Measurements from ENCODE around the gene SDHAF2. TPM values are rescaled to one million over a fixed set of nuclear protein-coding genes. Genes with fewer than 3 reads are reported as not detected.

SDHAF2 gene
- total RNA-seq, 2 experiments from 2014 or later, result 23.7 to 27.0 TPM

DNA sequence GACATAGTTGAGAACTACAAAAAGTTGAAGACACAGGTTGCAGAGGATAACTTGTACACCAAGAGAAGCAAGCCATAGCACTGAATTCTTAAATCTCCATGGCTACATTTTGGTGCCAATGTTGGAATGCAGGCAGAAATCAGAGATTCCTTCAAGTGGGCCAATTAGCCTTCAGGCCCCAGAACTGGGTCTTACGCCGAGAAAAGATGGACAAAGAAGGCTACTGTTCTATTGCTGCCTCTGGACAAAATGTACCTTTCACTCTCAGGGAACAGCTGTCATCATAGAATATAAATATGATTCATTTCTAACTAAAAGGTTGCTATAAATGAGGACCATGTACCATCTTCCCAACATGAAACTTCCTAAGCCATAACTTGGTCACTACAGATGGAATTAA is 23.9 kb upstream of the SDHAF2 start:
- H3K4me1 Mint-ChIP-seq (ENCODE audit: low read depth), result peaks cover 2% of the 10 kb centered on the region
- no peak for DNase-seq
- no peak overlapping the region for H3K4me3 Mint-ChIP-seq
- no peaks in the 10 kb centered on the region for H3K9me3 Mint-ChIP-seq
- CTCF ChIA-PET, result interaction anchor here (0.5 to 1.7 kb wide), 2 partner anchors 29 to 92 kb away, joined by 5 to 7 read pairs; no protein-coding TSS in a partner anchor
- no peaks in the 10 kb centered on the region for H3K27me3 Mint-ChIP-seq (ENCODE audit: low read depth)
- H3K27ac Mint-ChIP-seq, result no peak overlapping the region
- intact Hi-C loops (cut with micrococcal nuclease), result no loop called here
- peaks cover 40% of the 10 kb centered on the region for H3K36me3 Mint-ChIP-seq (ENCODE audit: low read depth)

DNA sequence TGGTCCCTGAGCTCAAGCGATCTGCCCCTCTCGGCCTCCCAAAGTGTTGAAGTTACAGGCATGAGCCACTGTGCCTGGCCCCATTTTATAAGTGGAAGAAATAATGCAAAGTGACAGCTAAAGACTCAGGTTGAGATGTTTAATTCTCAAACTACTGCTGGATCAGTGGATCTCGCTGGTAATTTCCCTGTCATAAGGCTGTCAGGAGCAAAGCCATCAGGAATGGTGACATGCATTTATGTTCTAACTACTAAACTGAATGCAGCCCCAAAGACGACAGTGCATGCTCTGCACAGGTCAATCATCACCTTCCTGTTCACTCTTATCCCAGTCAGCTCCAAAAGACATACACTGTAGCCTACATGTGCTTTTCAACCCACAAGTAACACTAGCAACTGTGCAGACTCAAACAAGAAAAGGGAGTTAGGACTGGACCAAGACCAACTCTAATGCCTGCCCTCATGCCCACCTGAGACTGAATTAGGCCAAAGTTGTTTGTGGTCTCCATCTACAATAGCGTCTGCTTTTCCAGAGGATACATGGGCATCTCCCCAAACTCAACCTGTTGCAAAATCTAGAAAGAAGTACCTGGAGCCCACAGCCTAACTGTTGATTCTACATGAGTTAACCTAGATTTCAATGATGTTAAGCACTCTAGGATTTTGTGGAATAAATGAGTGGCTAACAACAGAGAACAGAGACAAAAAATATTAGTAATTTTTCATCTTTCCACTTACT is 22.8 kb upstream of the SDHAF2 start:
- H3K36me3 Mint-ChIP-seq (ENCODE audit: low read depth), result peaks cover 47% of the 10 kb centered on the region

DNA sequence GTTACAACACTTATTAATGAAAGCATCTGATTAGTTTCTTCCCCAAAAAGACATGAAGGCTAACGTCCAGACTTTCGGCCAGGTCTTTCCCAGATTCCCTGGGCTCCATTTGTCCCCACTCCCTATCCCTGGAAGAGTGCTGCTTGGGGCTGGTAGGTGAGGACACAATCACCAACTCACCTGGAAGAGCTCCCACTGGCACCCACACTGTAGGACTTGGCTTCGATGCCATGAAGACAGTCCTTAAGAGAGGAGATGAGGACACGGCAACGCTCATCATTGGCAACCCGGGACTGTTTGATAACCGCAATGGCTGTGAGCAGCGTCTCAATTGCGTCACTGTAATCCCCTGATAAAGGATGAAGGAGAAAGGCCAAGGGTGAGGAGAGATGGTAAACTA is 18.3 kb upstream of the SDHAF2 start:
- no peak for DNase-seq
- Mint-ChIP-seq H3K36me3 (ENCODE audit: low read depth) (peaks cover 58% of the 10 kb centered on the region), H3K27me3 (ENCODE audit: low read depth) (no peaks in the 10 kb centered on the region), H3K4me3 (no peak overlapping the region), H3K27ac (no peak overlapping the region), H3K4me1 (ENCODE audit: low read depth) (peaks cover 3% of the 10 kb centered on the region), H3K9me3 (no peaks in the 10 kb centered on the region)
- intact Hi-C loops (cut with micrococcal nuclease), result loop anchor here (2.0 kb wide), 1 partner anchor 13 kb away; no protein-coding TSS in a partner anchor
- CTCF ChIA-PET, result interaction anchor here (0.7 to 2.0 kb wide), 2 partner anchors 9 to 25 kb away, joined by 3 to 5 read pairs; no protein-coding TSS in a partner anchor

More for the DNA sequence above, 22.8 kb upstream of the SDHAF2 start:
- Mint-ChIP-seq H3K27ac (no peak overlapping the region), H3K4me3 (no peak overlapping the region), H3K4me1 (ENCODE audit: low read depth) (peaks cover 2% of the 10 kb centered on the region), H3K27me3 (ENCODE audit: low read depth) (no peaks in the 10 kb centered on the region), H3K9me3 (no peaks in the 10 kb centered on the region)
- CTCF ChIA-PET, result interaction anchor here (0.5 to 1.7 kb wide), 2 partner anchors 28 to 220 kb away, joined by 3 to 7 read pairs; no protein-coding TSS in a partner anchor
- intact Hi-C loops (cut with micrococcal nuclease), result no loop called here
- no peak for DNase-seq

DNA sequence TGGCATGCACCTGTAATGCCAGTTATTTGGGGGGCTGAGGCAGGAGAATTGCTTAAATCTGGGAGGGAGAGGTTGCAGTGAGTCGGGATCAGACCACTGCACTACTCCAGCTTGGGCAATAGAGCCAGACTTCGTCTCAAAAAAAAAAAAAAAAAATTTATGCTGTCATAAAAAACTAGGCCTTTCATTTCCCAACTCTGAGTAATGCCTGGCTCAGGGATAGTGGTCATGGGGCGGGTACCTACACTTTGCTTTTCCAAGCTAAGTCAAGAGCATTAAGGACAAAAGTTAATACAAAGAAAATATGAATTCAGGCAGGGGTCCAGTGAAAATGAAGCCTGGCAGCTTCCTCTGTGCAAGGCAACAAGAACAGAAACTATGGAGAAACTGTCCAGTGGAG is 16.4 kb upstream of the SDHAF2 start:
- no peaks in the 10 kb centered on the region for H3K27me3 Mint-ChIP-seq (ENCODE audit: low read depth)
- intact Hi-C loops (cut with micrococcal nuclease), result no loop called here
- H3K36me3 Mint-ChIP-seq (ENCODE audit: low read depth), result peaks cover 60% of the 10 kb centered on the region
- peaks cover 13% of the 10 kb centered on the region for H3K4me1 Mint-ChIP-seq (ENCODE audit: low read depth)
- H3K9me3 Mint-ChIP-seq, result no peaks in the 10 kb centered on the region
- CTCF ChIA-PET, result interaction anchor here (0.6 kb wide), 2 partner anchors 97 to 313 kb away, joined by 5 to 8 read pairs; no protein-coding TSS in a partner anchor
- no peak overlapping the region for H3K27ac Mint-ChIP-seq
- DNase-seq, result no peak
- no peak overlapping the region for H3K4me3 Mint-ChIP-seq

DNA sequence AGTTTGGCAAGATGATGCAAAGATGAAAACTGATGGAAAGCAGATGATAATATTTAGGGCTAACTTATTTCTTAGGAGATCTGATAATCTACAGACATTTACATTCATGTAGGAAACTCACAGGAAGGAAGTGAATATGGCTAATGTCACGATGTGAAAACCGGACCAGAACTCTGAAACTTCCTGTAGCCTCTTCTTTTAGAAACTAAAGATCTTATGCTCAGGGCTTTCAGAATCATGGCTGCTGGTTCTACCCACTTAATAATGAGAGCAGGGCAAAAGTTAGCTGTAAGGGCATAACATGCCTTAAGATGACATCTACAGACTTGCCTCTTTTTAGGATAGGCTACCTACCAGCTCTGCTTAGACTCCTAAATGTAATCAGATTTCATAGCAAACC is 15.4 kb upstream of the SDHAF2 start:
- H3K4me1 Mint-ChIP-seq (ENCODE audit: low read depth), result peaks cover 19% of the 10 kb centered on the region
- DNase-seq, result no peak
- H3K27me3 Mint-ChIP-seq (ENCODE audit: low read depth), result no peaks in the 10 kb centered on the region
- intact Hi-C loops (cut with micrococcal nuclease), result no loop called here
- peak overlapping the region; percentile 56 for H3K27ac Mint-ChIP-seq
- no peak overlapping the region for H3K4me3 Mint-ChIP-seq
- H3K36me3 Mint-ChIP-seq (ENCODE audit: low read depth), result peaks cover 63% of the 10 kb centered on the region
- H3K9me3 Mint-ChIP-seq, result no peaks in the 10 kb centered on the region
- CTCF ChIA-PET, result interaction anchor here (1.7 kb wide), 1 partner anchor 21 kb away, joined by 4 read pairs; no protein-coding TSS in a partner anchor

DNA sequence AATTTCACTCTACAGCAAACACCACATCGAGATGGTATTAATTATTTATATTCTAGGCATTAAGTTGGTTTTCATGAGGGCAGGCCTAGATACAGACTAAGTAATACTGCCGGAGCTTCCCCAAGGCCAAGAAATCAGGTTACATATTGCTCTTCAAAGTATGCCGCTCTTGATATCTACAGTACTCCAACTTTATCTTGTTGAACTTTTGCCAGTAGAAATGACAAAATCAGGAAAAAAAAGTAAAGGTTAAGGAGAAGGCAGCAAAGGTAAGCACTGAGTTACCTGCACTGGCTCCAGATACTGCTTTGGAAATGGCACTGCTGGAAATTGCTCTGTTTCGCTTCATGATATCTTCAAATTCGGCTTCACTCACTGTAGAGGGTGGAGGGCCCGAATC is 14.5 kb upstream of the SDHAF2 start:
- Mint-ChIP-seq H3K9me3 (no peaks in the 10 kb centered on the region), H3K4me3 (no peak overlapping the region), H3K27me3 (ENCODE audit: low read depth) (no peaks in the 10 kb centered on the region), H3K36me3 (ENCODE audit: low read depth) (peaks cover 64% of the 10 kb centered on the region), H3K27ac (no peak overlapping the region), H3K4me1 (ENCODE audit: low read depth) (peaks cover 28% of the 10 kb centered on the region)
- DNase-seq, result no peak
- intact Hi-C loops (cut with micrococcal nuclease), result no loop called here
- CTCF ChIA-PET, result interaction anchor here (1.7 kb wide), 1 partner anchor 20 kb away, joined by 4 read pairs; no protein-coding TSS in a partner anchor

DNA sequence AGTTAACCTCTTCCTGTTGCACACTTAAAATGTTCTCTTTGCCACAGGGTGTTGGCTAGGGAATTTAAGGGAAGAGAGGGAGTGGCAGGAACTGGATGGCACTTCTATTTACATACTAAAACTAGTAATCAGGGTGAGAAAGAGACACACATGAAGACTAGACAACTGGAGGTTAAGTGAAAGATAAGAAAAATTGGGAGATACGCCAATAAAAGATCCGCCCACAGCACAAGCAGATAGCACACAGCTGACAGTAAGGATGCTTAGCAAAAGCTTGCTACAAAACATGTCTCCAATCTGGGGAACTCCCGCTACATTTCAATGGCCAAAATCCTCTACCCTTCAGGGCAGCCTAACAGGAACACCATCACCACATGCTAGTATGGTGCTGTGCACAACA is 13.0 kb upstream of the SDHAF2 start:
- no peak for DNase-seq
- Mint-ChIP-seq H3K27ac (peak overlapping the region; percentile 65), H3K9me3 (no peaks in the 10 kb centered on the region), H3K4me3 (no peak overlapping the region), H3K4me1 (ENCODE audit: low read depth) (peaks cover 39% of the 10 kb centered on the region), H3K27me3 (ENCODE audit: low read depth) (no peaks in the 10 kb centered on the region), H3K36me3 (ENCODE audit: low read depth) (peaks cover 63% of the 10 kb centered on the region)
- CTCF ChIA-PET, result interaction anchor here (0.6 to 2.1 kb wide), 3 partner anchors 18 to 514 kb away, joined by 3 to 8 read pairs (median 4); no protein-coding TSS in a partner anchor
- intact Hi-C loops (cut with micrococcal nuclease), result no loop called here

DNA sequence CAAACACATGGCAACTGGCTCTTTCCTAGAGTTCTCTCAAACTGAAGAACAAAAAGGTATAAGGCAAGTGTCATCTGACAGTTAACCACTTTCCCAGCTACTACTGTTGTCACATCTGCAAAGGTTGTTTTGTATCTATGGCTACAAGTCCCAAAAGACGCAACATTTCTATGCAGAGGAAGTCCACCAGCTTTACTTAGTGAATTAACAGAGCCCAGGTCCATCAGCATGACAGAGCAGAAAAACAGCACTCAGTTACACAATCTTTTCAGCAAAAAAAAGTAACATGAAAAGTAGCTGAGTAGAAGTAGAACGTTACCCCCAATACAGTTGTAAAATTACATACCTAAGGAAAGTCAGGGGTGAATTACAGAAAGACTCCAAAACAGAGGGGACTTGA is 12.3 kb upstream of the SDHAF2 start:
- H3K27me3 Mint-ChIP-seq (ENCODE audit: low read depth), result no peaks in the 10 kb centered on the region
- intact Hi-C loops (cut with micrococcal nuclease), result no loop called here
- CTCF ChIA-PET, result interaction anchor here (1.4 to 2.1 kb wide), 2 partner anchors 18 to 32 kb away, joined by 4 to 8 read pairs; no protein-coding TSS in a partner anchor
- peak overlapping the region; percentile 71 for H3K27ac Mint-ChIP-seq
- peaks cover 45% of the 10 kb centered on the region for H3K4me1 Mint-ChIP-seq (ENCODE audit: low read depth)
- H3K9me3 Mint-ChIP-seq, result no peaks in the 10 kb centered on the region
- H3K36me3 Mint-ChIP-seq (ENCODE audit: low read depth), result peaks cover 70% of the 10 kb centered on the region
- no peak for DNase-seq
- H3K4me3 Mint-ChIP-seq, result no peak overlapping the region

DNA sequence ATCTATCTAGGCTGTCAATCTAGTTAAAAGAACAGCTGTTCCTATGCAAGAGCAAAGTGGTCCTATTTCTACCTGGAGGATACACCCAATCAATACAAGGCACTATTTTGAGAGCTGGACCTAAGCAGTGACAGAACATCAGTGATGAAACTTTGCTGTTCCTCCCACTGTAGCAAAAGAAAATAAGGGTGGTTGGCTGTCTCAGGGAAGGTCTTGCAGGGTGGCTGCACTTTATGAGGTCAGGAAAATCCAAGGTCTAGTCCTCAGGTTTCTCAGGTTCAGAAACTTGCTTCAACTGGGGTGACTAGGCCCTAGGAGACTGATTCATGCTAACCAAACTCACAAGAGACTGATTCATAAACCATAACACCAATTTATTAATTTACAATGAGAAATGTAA is 11.8 kb upstream of the SDHAF2 start:
- Mint-ChIP-seq H3K36me3 (ENCODE audit: low read depth) (peaks cover 68% of the 10 kb centered on the region), H3K4me3 (no peak overlapping the region), H3K27ac (peak overlapping the region; percentile 71), H3K4me1 (ENCODE audit: low read depth) (peaks cover 46% of the 10 kb centered on the region), H3K27me3 (ENCODE audit: low read depth) (no peaks in the 10 kb centered on the region), H3K9me3 (no peaks in the 10 kb centered on the region)
- CTCF ChIA-PET, result interaction anchor here (1.4 to 2.1 kb wide), 2 partner anchors 17 to 33 kb away, joined by 4 to 8 read pairs; no protein-coding TSS in a partner anchor
- intact Hi-C loops (cut with micrococcal nuclease), result no loop called here
- DNase-seq, result no peak

DNA sequence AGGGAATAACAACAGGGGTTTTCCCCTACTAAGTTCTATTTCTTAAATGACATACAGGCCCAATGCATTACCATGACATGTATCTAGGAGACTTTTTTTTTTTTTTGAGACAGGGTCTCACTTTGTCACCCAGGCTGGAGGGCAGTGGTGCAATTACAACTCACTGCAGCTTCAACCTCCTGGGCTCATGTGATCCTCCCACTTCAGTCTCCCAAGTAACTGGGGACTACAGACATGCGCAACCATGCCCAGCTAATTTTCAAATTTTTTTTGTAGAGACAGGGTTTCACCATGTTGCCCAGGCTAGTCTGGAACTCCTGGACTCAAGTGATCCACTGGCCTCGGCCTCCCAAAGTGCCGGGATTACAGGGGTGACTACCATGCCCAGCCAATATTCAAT is 7.7 kb upstream of the SDHAF2 start:
- no peak for DNase-seq
- peaks cover 69% of the 10 kb centered on the region for H3K36me3 Mint-ChIP-seq (ENCODE audit: low read depth)
- H3K4me1 Mint-ChIP-seq (ENCODE audit: low read depth), result peaks cover 71% of the 10 kb centered on the region
- peak overlapping the region; percentile 56 for H3K27ac Mint-ChIP-seq
- H3K4me3 Mint-ChIP-seq, result no peak overlapping the region
- H3K9me3 Mint-ChIP-seq, result no peaks in the 10 kb centered on the region
- no peaks in the 10 kb centered on the region for H3K27me3 Mint-ChIP-seq (ENCODE audit: low read depth)
- intact Hi-C loops (cut with micrococcal nuclease), result no loop called here
- CTCF ChIA-PET, result interaction anchor here (1.3 kb wide), 1 partner anchor 13 kb away, joined by 4 read pairs; no protein-coding TSS in a partner anchor

DNA sequence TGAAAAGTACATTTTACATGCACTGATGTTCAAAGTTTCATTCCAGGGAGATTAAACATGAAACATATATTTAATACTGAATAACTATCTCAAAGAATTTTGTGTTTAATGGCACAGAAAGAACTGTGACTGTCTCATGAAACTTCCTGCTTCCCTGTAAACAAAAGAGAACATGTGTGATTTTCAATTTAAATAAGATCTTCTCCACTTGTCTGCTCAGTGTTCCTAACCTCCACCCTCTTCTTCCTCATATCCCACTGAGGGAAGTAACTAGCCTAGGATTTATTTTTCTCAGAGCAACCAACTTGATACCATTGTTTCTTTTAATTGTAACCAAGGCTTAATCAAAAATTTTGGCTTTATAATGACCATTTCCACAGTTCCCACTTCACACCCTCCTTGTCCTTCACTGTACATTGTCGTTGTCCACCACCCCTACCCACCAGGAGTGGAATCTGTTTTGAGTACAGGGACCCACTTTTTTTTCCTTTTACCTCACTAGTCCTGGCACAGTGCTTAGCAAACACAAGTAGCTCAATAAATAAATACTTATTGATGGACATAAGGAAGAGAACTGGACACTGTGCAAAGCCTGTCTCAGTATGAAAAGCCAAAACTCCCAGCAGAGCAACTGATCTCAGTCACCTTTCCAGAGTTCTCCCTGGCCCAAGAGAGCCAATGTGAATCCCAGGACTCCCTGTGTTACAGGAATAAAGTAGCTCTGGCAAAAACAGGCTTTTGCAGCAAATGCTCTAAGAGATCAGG is 4.4 kb upstream of the SDHAF2 start:
- DNase-seq, result no peak
- Mint-ChIP-seq H3K36me3 (ENCODE audit: low read depth) (peaks cover 60% of the 10 kb centered on the region), H3K4me3 (no peak overlapping the region), H3K4me1 (ENCODE audit: low read depth) (peaks cover 63% of the 10 kb centered on the region), H3K27ac (no peak overlapping the region), H3K9me3 (no peaks in the 10 kb centered on the region), H3K27me3 (ENCODE audit: low read depth) (no peaks in the 10 kb centered on the region)
- CTCF ChIA-PET, result interaction anchor here (0.6 to 2.0 kb wide), 3 partner anchors 10 to 256 kb away, joined by 3 to 11 read pairs (median 3); no protein-coding TSS in a partner anchor
- intact Hi-C loops (cut with micrococcal nuclease), result loop anchor here (2.0 to 5.0 kb wide), 2 partner anchors 15 to 367 kb away; partner anchors contain the start of genes FEN1 and TMEM258

DNA sequence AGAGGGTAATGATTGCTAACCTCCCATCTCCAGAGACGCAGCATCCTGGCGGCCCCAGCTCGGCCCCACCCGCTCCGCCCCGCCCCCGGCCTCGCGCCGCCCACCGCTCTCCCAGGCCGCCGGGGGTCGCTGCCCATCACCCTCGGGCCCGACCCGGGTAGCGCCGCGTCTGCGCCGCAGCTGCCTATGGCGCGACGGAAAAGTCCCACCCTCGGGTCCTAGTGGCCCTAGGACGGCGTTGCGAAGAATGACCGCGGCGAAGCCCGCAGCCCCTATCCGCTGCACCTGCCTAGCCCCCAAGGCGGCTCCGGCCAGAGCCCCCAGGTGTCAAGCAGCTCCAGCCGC is 606 bp upstream of the SDHAF2 start:
- CTCF ChIA-PET, result interaction anchor here (1.0 to 1.6 kb wide), 4 partner anchors 17 to 93 kb away, joined by 4 to 10 read pairs (median 8); partner anchors contain the start of gene TMEM216
- Mint-ChIP-seq H3K9me3 (no peaks in the 10 kb centered on the region), H3K27ac (peak overlapping the region; percentile 97), H3K36me3 (ENCODE audit: low read depth) (peaks cover 36% of the 10 kb centered on the region), H3K4me1 (ENCODE audit: low read depth) (peaks cover 69% of the 10 kb centered on the region), H3K27me3 (ENCODE audit: low read depth) (no peaks in the 10 kb centered on the region), H3K4me3 (peak overlapping the region; percentile 98)
- intact Hi-C loops (cut with micrococcal nuclease), result loop anchor here (1.0 to 5.0 kb wide), 4 partner anchors 36 to 587 kb away; partner anchors contain the start of genes CCDC86, FEN1, TMEM258 and VPS37C
- peak; percentile 66 for DNase-seq

Data from activated naive CD4-positive, alpha-beta T cell treated with anti-CD3 and anti-CD28 coated beads for 36 hours (primary cell).